ENCODE results near the gene RAD51B. TPM values are rescaled to one million over a fixed set of nuclear protein-coding genes. Genes with fewer than 3 reads are reported as not detected.

The RAD51B gene
- total RNA-seq, 2 donors from 2014 or later = 9.3 to 12.1 TPM

GRCh38 chr14:68574461-68574860, 754.9 kb downstream of the RAD51B start:
- ATAC-seq (ENCODE audit: insufficient number of reproducible peaks, low FRiP score, low read depth) (no peak), DNase-seq (ENCODE audit: low spot score) (no peak)
- Histone ChIP-seq H3K9me3 (no peaks in the 10 kb centered on the region), H3K36me3 (no peaks in the 10 kb centered on the region), H3K4me3 (no peak overlapping the region), H3K27me3 (replicated peaks; ENCODE audit: insufficient read depth) (no peaks in the 10 kb centered on the region), H3K4me1 (ENCODE audit: control insufficient read depth in 1 of 2, low read depth in 2 of 2) (peaks cover 11% of the 10 kb centered on the region in 2 donors), H3K27ac (no peak overlapping the region)
- no peak for TF ChIP-seq CTCF (IDR thresholded peaks at IDR 0.05)

- H3K27me3 ChIP-seq (replicated peaks; ENCODE audit: insufficient read depth) = no peaks in the 10 kb centered on the region
- H3K36me3 ChIP-seq = no peaks in the 10 kb centered on the region
- H3K4me3 ChIP-seq = no peak overlapping the region
- no peak for ATAC-seq (ENCODE audit: insufficient number of reproducible peaks, low FRiP score, low read depth)
- no peak for TF ChIP-seq CTCF (IDR thresholded peaks at IDR 0.05)
- no peak for DNase-seq (ENCODE audit: low spot score)
- H3K9me3 ChIP-seq = no peaks in the 10 kb centered on the region
- peaks cover 6% of the 10 kb centered on the region in 2 donors for H3K4me1 ChIP-seq (ENCODE audit: control insufficient read depth in 1 of 2, low read depth in 2 of 2)
- H3K27ac ChIP-seq = no peak overlapping the region
These were observed 755.3 kb downstream of the RAD51B start for GRCh38 chr14:68574906-68575305.

DNA sequence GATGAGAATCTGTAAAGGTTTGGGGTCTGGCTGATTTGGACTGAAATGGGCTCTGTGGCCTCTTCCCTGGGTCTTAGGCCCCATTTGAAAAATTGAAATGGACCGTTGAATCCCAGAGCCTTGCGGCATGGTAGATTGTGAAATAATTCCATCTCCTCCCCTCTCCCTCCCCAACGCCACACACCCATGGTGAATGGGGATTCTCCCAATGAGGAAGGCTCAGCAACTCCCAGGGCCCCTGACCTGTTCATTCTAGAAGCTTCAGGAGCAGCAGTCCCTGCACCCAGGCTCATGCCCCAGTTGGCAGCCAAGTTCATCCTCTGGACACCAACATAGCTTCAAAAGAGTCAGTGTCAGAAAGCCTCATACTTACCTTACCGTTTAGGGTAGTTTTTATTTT, 755.8 kb downstream of the RAD51B start:
- no peaks in the 10 kb centered on the region for H3K9me3 ChIP-seq
- H3K27ac ChIP-seq = no peak overlapping the region
- no peaks in the 10 kb centered on the region for H3K27me3 ChIP-seq (replicated peaks; ENCODE audit: insufficient read depth)
- no peaks in the 10 kb centered on the region for H3K36me3 ChIP-seq
- no peak for DNase-seq (ENCODE audit: low spot score)
- H3K4me3 ChIP-seq = no peak overlapping the region
- TF ChIP-seq CTCF (IDR thresholded peaks at IDR 0.05) = no peak
- no peak for ATAC-seq (ENCODE audit: insufficient number of reproducible peaks, low FRiP score, low read depth)
- peaks cover 1 to 4% of the 10 kb centered on the region in 2 donors for H3K4me1 ChIP-seq (ENCODE audit: control insufficient read depth in 1 of 2, low read depth in 2 of 2)

GRCh38 chr14:68576031-68576430, 756.5 kb downstream of the RAD51B start:
- Histone ChIP-seq H3K4me3 (no peak overlapping the region), H3K4me1 (ENCODE audit: control insufficient read depth in 1 of 2, low read depth in 2 of 2) (peaks cover 0 to 4% of the 10 kb centered on the region in 2 donors), H3K27ac (no peak overlapping the region), H3K36me3 (no peaks in the 10 kb centered on the region), H3K27me3 (replicated peaks; ENCODE audit: insufficient read depth) (no peaks in the 10 kb centered on the region), H3K9me3 (no peaks in the 10 kb centered on the region)
- ATAC-seq (ENCODE audit: insufficient number of reproducible peaks, low FRiP score, low read depth) (no peak), DNase-seq (ENCODE audit: low spot score) (no peak)
- no peak for TF ChIP-seq CTCF (IDR thresholded peaks at IDR 0.05)

- no peak overlapping the region for H3K4me3 ChIP-seq
- H3K27ac ChIP-seq = no peak overlapping the region
- H3K36me3 ChIP-seq = no peaks in the 10 kb centered on the region
- H3K27me3 ChIP-seq (replicated peaks; ENCODE audit: insufficient read depth) = no peaks in the 10 kb centered on the region
- peaks cover 0 to 4% of the 10 kb centered on the region in 2 donors for H3K4me1 ChIP-seq (ENCODE audit: control insufficient read depth in 1 of 2, low read depth in 2 of 2)
- TF ChIP-seq CTCF (IDR thresholded peaks at IDR 0.05) = no peak
- no peak for ATAC-seq (ENCODE audit: insufficient number of reproducible peaks, low FRiP score, low read depth)
- DNase-seq (ENCODE audit: low spot score) = no peak
- H3K9me3 ChIP-seq = no peaks in the 10 kb centered on the region
These were observed 757.1 kb downstream of the RAD51B start for GRCh38 chr14:68576496-68577244.

Data from thoracic aorta (tissue), 2 donors.